NCI-H774 (cell line): ENCODE data around the gene ZFYVE19.
A peak's percentile ranks its signal among the peaks of the same experiment; 100 is the strongest.

Source experiments
- DNase-seq: peaks from one replicate; lab custom pipeline; 2025; lab: John Stamatoyannopoulos, UW

Gene ZFYVE19

DNA sequence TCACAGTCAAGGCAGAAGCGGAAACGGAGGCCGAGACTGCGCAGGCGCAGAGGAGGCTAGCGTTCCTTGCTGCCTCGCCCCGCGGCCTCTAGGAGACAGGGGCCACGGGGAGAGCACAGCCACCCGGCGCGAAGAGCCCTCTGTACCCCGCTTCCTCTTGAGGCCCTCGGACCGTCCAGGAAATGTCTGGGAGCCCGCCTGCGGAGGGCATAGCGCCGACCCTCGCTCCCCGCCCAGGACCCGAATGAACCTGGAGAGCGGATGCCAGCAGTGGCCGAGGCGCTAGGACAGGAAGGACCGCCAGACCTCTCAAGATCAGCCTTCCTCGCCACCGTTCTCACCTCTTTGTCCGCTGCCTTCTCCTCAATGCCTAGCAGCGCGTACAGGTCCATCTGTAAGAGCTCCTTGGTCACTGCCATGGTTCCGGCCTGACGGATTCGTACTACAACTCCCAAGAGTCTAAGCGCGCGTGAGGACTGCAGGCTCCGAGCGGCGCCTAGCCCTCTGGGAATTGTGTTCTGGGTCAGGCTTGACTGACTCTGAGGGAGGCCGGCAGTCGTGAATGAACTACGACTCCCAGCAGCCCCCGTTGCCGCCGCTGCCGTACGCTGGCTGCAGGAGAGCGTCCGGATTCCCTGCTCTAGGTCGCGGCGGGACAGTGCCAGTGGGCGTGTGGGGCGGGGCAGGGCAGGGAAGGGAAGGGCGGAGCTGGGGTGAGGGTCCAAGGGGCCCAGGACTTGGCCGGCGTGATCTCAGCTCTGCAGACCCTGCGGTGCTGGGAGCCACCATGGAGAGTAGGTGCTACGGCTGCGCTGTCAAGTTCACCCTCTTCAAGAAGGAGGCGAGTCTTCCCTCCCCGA, at the start of gene ZFYVE19, which contains the start of gene DNAJC17:
Gene ZFYVE19, plus strand, starts transcription at position 62 of the 860 bp plus-strand sequence. Its CDS starts 501 bp downstream, at position 563.
Gene DNAJC17, minus strand, starts transcription at position 446 of the 860 bp plus-strand sequence. Its CDS starts 27 bp downstream, at position 419.
- peak; percentile 95 for DNase-seq

GRCh38 chr15:40759961-40760360, 46.9 kb upstream of the ZFYVE19 start:
- DNase-seq = no peak

- DNase-seq = peak; percentile 86
Measured at GRCh38 chr15:40762919-40763800, 43.7 kb upstream of the ZFYVE19 start.

GRCh38 chr15:40763801-40764628, 42.9 kb upstream of the ZFYVE19 start, which contains the start of gene GCHFR:
GCHFR (plus strand) TSS chr15:40764068; CDS start chr15:40764181, 113 bp downstream.
- DNase-seq = peak; percentile 73

GRCh38 chr15:40764629-40765103, 42.2 kb upstream of the ZFYVE19 start:
- no peak for DNase-seq

GRCh38 chr15:40766194-40766815, 40.6 kb upstream of the ZFYVE19 start:
- DNase-seq = no peak

DNA sequence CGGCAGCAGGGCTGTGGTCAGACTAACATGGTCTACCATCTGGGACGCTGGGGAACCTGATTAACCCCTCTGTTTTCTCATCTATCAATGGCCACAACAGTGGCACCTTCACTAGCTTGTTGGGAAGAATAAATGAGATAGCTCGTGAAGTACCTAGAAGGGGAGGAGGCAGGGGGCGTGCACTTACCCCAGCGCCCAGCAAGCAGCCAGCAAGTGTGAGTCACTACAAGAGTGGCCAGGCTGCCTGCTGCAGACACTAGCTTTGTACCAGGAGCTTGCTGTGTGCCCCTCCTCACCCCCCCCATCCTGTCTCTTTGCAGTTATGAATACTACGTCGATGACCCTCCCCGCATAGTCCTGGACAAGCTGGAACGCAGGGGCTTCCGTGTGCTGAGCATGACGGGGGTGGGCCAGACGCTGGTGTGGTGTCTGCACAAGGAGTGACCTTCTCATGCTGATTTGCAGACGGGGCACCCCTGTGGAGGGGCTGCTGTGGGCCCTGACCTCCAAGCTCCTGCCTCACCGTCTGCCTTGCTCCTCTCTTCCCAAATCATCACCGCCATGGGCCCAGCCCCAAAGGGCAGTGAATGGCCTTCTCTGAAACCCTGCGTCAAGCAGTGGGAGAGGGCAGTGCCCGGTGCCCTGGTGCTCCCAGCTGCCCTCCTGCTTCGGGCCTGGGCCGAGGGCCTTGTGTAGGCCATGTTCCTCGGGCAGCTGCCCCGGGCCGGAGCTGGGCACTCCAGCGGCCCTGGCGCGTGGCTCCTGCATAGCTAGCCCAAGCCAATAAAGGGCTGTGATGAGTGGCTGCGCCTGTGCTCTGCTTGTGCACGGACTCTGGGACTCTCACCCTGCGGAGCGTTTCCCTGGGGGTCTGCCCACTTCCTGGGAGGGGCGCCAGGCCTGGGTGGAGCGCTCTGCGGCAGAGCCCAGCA, 39.7 kb upstream of the ZFYVE19 start:
- DNase-seq = no peak

- no peak for DNase-seq
Measured at GRCh38 chr15:40767838-40768500, 38.9 kb upstream of the ZFYVE19 start.

DNA sequence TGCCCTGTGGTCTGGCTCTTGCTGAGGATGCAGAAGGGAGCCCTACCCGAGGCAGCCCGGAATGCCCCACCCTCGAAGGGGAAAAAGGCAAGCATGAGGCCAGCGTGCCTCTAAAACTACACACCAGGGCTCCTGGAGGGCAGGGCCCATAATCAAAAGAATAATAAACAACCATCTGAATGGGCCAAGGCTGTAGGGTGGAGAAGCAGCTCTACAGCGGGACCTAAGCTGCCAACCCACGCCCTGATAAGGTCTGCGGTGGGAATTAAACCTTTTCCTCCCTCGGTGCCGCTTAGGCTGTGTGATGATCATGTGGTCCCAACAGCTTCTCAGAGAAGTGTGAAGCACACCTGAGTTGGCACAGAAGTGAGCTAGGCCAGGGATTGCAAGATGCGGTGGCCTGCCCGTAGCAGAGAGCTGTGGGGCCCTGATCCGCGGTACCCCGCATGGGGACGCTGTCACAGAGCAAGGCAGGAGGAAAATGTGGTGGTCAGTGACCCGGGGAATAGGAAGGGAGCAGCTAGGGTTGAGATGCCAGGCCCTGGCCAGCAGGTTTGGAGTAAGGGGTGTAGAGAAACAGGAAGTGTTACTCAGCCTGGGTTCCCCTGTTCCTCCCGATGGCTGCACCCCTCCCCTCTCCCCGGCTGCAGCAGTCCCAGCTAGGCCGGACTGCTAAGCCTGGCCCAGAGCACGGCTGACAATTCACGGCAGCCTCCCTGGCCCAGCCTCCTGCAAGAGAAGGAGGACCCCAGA, 38.2 kb upstream of the ZFYVE19 start:
- DNase-seq = no peak

DNA sequence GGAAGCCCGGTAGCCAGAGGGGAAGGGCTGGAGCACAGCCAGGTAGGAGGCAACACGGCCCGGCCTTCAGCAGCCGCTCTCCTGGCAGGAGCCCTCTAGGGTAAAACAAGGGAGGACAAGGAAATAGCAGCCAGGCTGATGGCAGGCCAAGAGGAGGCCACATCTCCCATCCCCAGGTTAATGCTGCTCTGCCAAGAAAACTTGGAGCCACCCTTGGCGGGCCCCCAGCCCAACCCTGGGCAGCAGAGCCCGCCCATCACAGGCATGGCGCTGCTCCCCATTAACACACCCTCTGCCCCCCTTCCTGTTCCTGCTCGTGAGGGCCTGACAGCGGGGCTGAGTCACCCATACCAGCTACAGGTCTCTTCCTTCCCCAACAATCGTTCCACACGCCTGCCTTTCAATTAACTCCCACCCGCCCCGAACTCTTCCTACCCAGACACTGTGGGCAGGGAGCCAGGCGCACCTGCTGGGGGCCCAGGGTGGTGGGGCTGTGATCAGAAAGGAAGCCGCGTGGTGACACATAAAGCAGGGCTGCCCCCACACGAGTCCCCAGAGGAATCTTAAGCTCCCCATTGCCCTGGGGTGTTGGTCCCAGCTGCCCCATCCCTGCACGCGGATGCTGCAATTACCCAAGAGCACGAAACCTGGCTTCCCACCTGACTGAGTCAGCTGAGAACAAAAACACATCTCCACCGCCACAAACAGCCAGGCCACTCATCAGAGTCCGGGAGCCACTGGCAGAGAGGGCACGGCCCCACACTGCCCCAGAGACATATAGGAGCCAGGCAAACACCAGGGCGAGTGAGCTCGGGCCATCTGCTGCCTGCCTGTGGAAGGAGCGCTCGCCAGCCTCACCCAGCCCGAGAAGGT, 37.4 kb upstream of the ZFYVE19 start, which contains the start of gene C15orf62:
Gene C15orf62, plus strand, starts transcription at position 707 of the 873 bp plus-strand sequence. CDS start 516 bp downstream, outside the sequence.
- DNase-seq = no peak

GRCh38 chr15:40770147-40770721, 36.7 kb upstream of the ZFYVE19 start:
- DNase-seq = no peak

- DNase-seq = no peak
Measured at GRCh38 chr15:40771242-40771641, 35.6 kb upstream of the ZFYVE19 start.

DNA sequence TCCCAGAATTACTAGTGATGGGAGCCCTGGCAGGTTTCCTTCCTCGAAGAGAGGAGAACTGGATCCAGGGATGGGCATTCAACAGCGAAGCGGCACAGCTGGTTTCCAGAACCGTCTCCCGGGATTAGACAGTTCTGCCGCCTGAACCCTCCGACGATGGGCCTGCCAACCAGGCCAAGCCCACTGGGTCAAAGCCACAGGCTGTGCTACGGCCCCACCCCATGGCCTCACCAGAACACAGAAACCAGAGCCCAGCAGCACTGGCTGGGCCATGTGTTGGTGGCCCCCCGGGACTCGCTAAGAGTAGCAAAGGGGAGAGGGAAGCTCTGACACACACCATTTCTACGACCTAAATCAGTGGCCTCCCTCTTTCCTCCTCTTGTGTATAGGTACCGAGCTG, 34.9 kb upstream of the ZFYVE19 start:
- no peak for DNase-seq

- no peak for DNase-seq
Measured at GRCh38 chr15:40773496-40773895, 33.4 kb upstream of the ZFYVE19 start.

DNA sequence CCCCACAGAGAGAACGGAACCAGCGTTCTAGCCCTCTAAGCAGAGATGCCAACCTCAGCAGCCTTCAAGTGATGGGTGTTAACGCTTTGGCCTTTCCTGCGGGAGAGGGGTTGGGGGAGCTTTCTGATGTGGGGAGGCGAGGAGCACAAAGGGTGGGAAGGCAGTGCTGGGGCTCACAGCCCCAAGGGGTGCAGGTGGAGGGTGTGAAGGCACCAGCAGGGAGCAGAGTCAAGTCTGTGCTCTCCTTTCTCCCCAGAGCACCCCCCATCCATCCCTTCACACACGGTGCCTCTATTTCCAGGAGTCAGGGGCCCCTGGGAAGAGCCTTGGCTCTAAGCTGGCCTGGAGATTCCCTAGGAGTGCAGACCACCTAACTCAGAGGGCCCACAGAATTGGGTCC, 33.0 kb upstream of the ZFYVE19 start:
- DNase-seq = no peak

DNA sequence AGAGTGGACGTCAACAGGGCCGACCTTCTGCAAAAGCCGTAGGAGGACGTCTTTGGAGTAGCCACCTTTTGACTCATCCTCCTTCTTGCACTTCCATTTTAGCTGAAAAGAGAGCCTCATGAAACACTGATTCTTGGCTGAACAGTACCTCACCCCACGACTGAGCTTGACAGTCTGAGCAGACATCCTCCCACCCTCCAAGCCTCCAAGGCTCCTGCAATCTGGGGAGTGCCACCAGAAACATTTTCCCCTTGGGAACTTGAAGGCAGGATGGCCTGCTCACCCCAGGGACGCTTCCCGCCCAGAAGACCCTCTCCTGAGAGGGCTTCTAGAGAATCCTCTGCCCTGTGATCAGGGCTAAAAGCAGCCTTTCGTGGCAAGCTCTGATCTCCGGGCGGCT, 31.9 kb upstream of the ZFYVE19 start:
- DNase-seq = no peak
